ENCODE data around the gene SLC8A1. TPM values are rescaled to one million over a fixed set of nuclear protein-coding genes. Genes with fewer than 3 reads are reported as not detected.

Gene SLC8A1
- total RNA-seq, 1 experiment from 2014 or later = not detected

- no peaks in the 10 kb centered on the region for H3K9me3 ChIP-seq (ENCODE audit: low read depth, low read length, poor library complexity, severe bottlenecking)
- intact Hi-C loops (cut with micrococcal nuclease; ENCODE audit: unreplicated experiment) = no loop called here
- peak; percentile 60 for DNase-seq (ENCODE audit: low spot score)
- ChIA-PET POLR2A (ENCODE audit: low non-redundant PET) (no interaction called here), CTCF (no interaction called here)
- peaks cover 37% of the 10 kb centered on the region for H3K27me3 ChIP-seq (replicated peaks; ENCODE audit: insufficient read depth, low read depth, low read length, poor library complexity)
- no peak overlapping the region for H3K4me3 ChIP-seq (ENCODE audit: low read depth, low read length, poor library complexity, severe bottlenecking)
- TF ChIP-seq EZH2 (IDR thresholded peaks at IDR 0.05; ENCODE audit: borderline replicate concordance, low read depth, low read length, poor library complexity, severe bottlenecking) (no peak), CTCF (conservative IDR thresholded peaks at IDR 0.05; ENCODE audit: low read depth, low read length) (no peak)
- no peaks in the 10 kb centered on the region for H3K36me3 ChIP-seq (ENCODE audit: insufficient read depth, low read length, poor library complexity, severe bottlenecking)
- BruUV-seq (replicated peaks) = no TSS peak
- H3K4me1 ChIP-seq (ENCODE audit: insufficient read depth, low read length, poor library complexity, severe bottlenecking) = peaks cover 9% of the 10 kb centered on the region
- H3K27ac ChIP-seq (ENCODE audit: low read depth, low read length, poor library complexity, severe bottlenecking) = no peak overlapping the region
Measured at GRCh38 chr2:40348038-40348437, 103.9 kb downstream of the SLC8A1 start.

- Histone ChIP-seq H3K27me3 (replicated peaks; ENCODE audit: insufficient read depth, low read depth, low read length, poor library complexity) (peaks cover 49% of the 10 kb centered on the region), H3K27ac (ENCODE audit: low read depth, low read length, poor library complexity, severe bottlenecking) (no peak overlapping the region), H3K36me3 (ENCODE audit: insufficient read depth, low read length, poor library complexity, severe bottlenecking) (no peaks in the 10 kb centered on the region), H3K4me1 (ENCODE audit: insufficient read depth, low read length, poor library complexity, severe bottlenecking) (no peaks in the 10 kb centered on the region), H3K9me3 (ENCODE audit: low read depth, low read length, poor library complexity, severe bottlenecking) (no peaks in the 10 kb centered on the region), H3K4me3 (ENCODE audit: low read depth, low read length, poor library complexity, severe bottlenecking) (no peak overlapping the region)
- BruUV-seq (replicated peaks) = no TSS peak
- POLR2A ChIA-PET (ENCODE audit: low non-redundant PET) = no interaction called here
- no peak for DNase-seq (ENCODE audit: low spot score)
- intact Hi-C loops (cut with micrococcal nuclease; ENCODE audit: unreplicated experiment) = no loop called here
- no peak for TF ChIP-seq EZH2 (IDR thresholded peaks at IDR 0.05; ENCODE audit: borderline replicate concordance, low read depth, low read length, poor library complexity, severe bottlenecking)
- no peak for TF ChIP-seq CTCF (conservative IDR thresholded peaks at IDR 0.05; ENCODE audit: low read depth, low read length)
- CTCF ChIA-PET = no interaction called here
Measured at GRCh38 chr2:40346535-40347354, 105.1 kb downstream of the SLC8A1 start.

GRCh38 chr2:40344364-40344763 lies 107.5 kb downstream of the SLC8A1 start:
- intact Hi-C loops (cut with micrococcal nuclease; ENCODE audit: unreplicated experiment) = no loop called here
- no peak for DNase-seq (ENCODE audit: low spot score)
- ChIA-PET CTCF (no interaction called here), POLR2A (ENCODE audit: low non-redundant PET) (no interaction called here)
- H3K4me3 ChIP-seq (ENCODE audit: low read depth, low read length, poor library complexity, severe bottlenecking) = no peak overlapping the region
- no peaks in the 10 kb centered on the region for H3K9me3 ChIP-seq (ENCODE audit: low read depth, low read length, poor library complexity, severe bottlenecking)
- peaks cover 65% of the 10 kb centered on the region for H3K27me3 ChIP-seq (replicated peaks; ENCODE audit: insufficient read depth, low read depth, low read length, poor library complexity)
- H3K27ac ChIP-seq (ENCODE audit: low read depth, low read length, poor library complexity, severe bottlenecking) = no peak overlapping the region
- BruUV-seq (replicated peaks) = no TSS peak
- no peaks in the 10 kb centered on the region for H3K36me3 ChIP-seq (ENCODE audit: insufficient read depth, low read length, poor library complexity, severe bottlenecking)
- no peaks in the 10 kb centered on the region for H3K4me1 ChIP-seq (ENCODE audit: insufficient read depth, low read length, poor library complexity, severe bottlenecking)
- TF ChIP-seq EZH2 (IDR thresholded peaks at IDR 0.05; ENCODE audit: borderline replicate concordance, low read depth, low read length, poor library complexity, severe bottlenecking) = no peak
- no peak for TF ChIP-seq CTCF (conservative IDR thresholded peaks at IDR 0.05; ENCODE audit: low read depth, low read length)
